HUES64 (cell line): ENCODE results near the gene CDCA7.

ENCODE experiments used
- H3K27ac ChIP-seq: 2 replicates; pipeline ENCODE4 v1.7.0; 2013; ENCODE audit warnings: low read depth, low read length, inconsistent platforms
- H3K27me3 ChIP-seq: 2 replicates; pipeline ENCODE4 v1.6.1; 2013; ENCODE audit warnings: mild to moderate bottlenecking, low read length; ENCODE audit not compliant: insufficient read depth
- H3K36me3 ChIP-seq: 2 replicates; pipeline ENCODE4 v1.6.1; 2013; ENCODE audit warnings: mild to moderate bottlenecking, low read length; ENCODE audit not compliant: insufficient read depth
- H3K4me1 ChIP-seq: 2 replicates; pipeline ENCODE4 v1.6.1; 2013; ENCODE audit warnings: mild to moderate bottlenecking, low read length, moderate library complexity; ENCODE audit not compliant: insufficient read depth
- H3K4me3 ChIP-seq: 2 replicates; pipeline ENCODE4 v1.5.1; 2013; ENCODE audit warnings: mild to moderate bottlenecking, low read length, moderate library complexity
- H3K9ac ChIP-seq: 2 replicates; pipeline ENCODE4 v1.6.1; 2013; ENCODE audit warnings: mild to moderate bottlenecking, low read depth, low read length
- H3K9me3 ChIP-seq: 2 replicates; pipeline ENCODE4 v1.6.1; 2013; ENCODE audit warnings: low read depth, low read length; ENCODE audit not compliant: insufficient read depth

CDCA7 gene

GRCh38 chr2:173417802-173418201, 63.1 kb downstream of the CDCA7 start:
- Histone ChIP-seq H3K4me1 (peaks cover 15% of the 10 kb centered on the region), H3K4me3 (no peak overlapping the region), H3K9ac (no peak overlapping the region), H3K9me3 (no peaks in the 10 kb centered on the region), H3K27me3 (peaks cover 2% of the 10 kb centered on the region; the same call in 1 of the 2 replicates), H3K36me3 (no peaks in the 10 kb centered on the region), H3K27ac (no peak overlapping the region)
